ENCODE data around the gene GALNT9.

GALNT9 gene

GRCh38 chr12:132146772-132147422, 182.5 kb downstream of the GALNT9 start:
- DNase-seq (ENCODE audit: insufficient read length, low spot score) = no peak
- no peak for TF ChIP-seq CTCF (IDR thresholded peaks at IDR 0.05; ENCODE audit: insufficient read depth, missing control alignments)
- FAIRE-seq = no peak
